Hepatocyte (in vitro differentiated cells): ENCODE results near the gene LAG3. TPM values are rescaled to one million over a fixed set of nuclear protein-coding genes. Genes with fewer than 3 reads are reported as not detected.
A peak's percentile ranks its signal among the peaks of the same experiment; 100 is the strongest.

Experiments used
- DNase-seq: peaks from one replicate; pipeline ENCODE4 v3.0.0-alpha.2; 2016; ENCODE audit warnings: low spot score
- H2AFZ ChIP-seq: fragments of 200-600 bp; sonication (generic); 2 replicates; pipeline ENCODE4 v1.6.0; 2016; ENCODE audit warnings: antibody characterized with exemption, mild to moderate bottlenecking
- H3K27ac ChIP-seq: fragments of 200-600 bp; sonication (generic); 2 replicates; pipeline ENCODE4 v1.5.1; 2016; ENCODE audit warnings: mild to moderate bottlenecking
- H3K27me3 ChIP-seq: fragments of 200-600 bp; sonication (generic); 2 replicates; pipeline ENCODE4 v1.6.1; 2016
- H3K36me3 ChIP-seq: fragments of 200-600 bp; sonication (generic); replicated peaks from 2 replicates; pipeline ENCODE4 v1.5.1; 2016; ENCODE audit warnings: low read depth; ENCODE audit not compliant: insufficient read depth
- H3K4me1 ChIP-seq: fragments of 200-600 bp; sonication (generic); 2 replicates; pipeline ENCODE4 v1.5.1; 2016; ENCODE audit warnings: mild to moderate bottlenecking, moderate library complexity; ENCODE audit not compliant: insufficient read depth
- H3K4me2 ChIP-seq: fragments of 200-600 bp; sonication (generic); 2 replicates; pipeline ENCODE4 v1.6.0; 2016
- H3K4me3 ChIP-seq: fragments of 200-600 bp; sonication (generic); 2 replicates; pipeline ENCODE4 v1.5.1; 2016; ENCODE audit warnings: mild to moderate bottlenecking
- H3K79me2 ChIP-seq: fragments of 200-600 bp; sonication (generic); 2 replicates; pipeline ENCODE4 v1.6.0; 2017; ENCODE audit warnings: mild to moderate bottlenecking
- H3K9me2 ChIP-seq: fragments of 200-600 bp; sonication (generic); replicated peaks from 2 replicates; pipeline ENCODE4 v1.6.0; 2017; ENCODE audit warnings: mild to moderate bottlenecking; ENCODE audit not compliant: insufficient read depth
- H3K9me3 ChIP-seq: fragments of 200-600 bp; sonication (generic); 2 replicates; pipeline ENCODE4 v1.5.1; 2016; ENCODE audit warnings: low read depth, mild to moderate bottlenecking
- H4K20me1 ChIP-seq: fragments of 200-600 bp; sonication (generic); 2 replicates; pipeline ENCODE4 v1.6.0; 2016; ENCODE audit warnings: mild to moderate bottlenecking; ENCODE audit not compliant: insufficient read depth, poor library complexity, severe bottlenecking
- CTCF ChIP-seq: fragments of 200-600 bp; sonication (generic); IDR thresholded peaks from 2 replicates; pipeline ENCODE4 v1.5.1; 2016; ENCODE audit warnings: antibody characterized with exemption, mild to moderate bottlenecking; ENCODE audit not compliant: poor library complexity
- EZH2 ChIP-seq: fragments of 200-600 bp; sonication (generic); IDR thresholded peaks from 2 replicates; pipeline ENCODE4 v1.6.1; 2016; ENCODE audit warnings: antibody characterized with exemption, mild to moderate bottlenecking, borderline replicate concordance
- EZH2phosphoT487 ChIP-seq: fragments of 200-600 bp; sonication (generic); IDR thresholded peaks from one replicate; pipeline ENCODE4 v1.6.1; 2018; ENCODE audit warnings: antibody characterized with exemption, mild to moderate bottlenecking, low read depth, moderate library complexity; ENCODE audit not compliant: unreplicated experiment, severe bottlenecking
- WGBS: methylation state at CpG from one replicate; pipeline ENCODE4 v1.1.6; 2016; ENCODE audit warnings: low lambda C conversion rate; ENCODE audit errors: missing lambda C conversion rate; 5-methylcytosine and 5-hydroxymethylcytosine counted together
- polyA plus RNA-seq: library from polyadenylated mRNA; unstranded; fragments of >200 nt; fragmentation: Nextera tagmentation; extraction: Ambion mirVana; gene quantifications from 2 replicates; pipeline ENCODE4 v1.2.1, GENCODE V29; 2016
- total RNA-seq: library from RNA; depleted of rRNA; stranded (reverse); fragments of >200 nt; gene quantifications from 2 replicates; pipeline ENCODE4 v1.2.3, GENCODE V29; 2014

The LAG3 gene
- total and polyA plus RNA-seq, 2 experiments from 2014 or later = 0.70 to 0.91 TPM

DNA sequence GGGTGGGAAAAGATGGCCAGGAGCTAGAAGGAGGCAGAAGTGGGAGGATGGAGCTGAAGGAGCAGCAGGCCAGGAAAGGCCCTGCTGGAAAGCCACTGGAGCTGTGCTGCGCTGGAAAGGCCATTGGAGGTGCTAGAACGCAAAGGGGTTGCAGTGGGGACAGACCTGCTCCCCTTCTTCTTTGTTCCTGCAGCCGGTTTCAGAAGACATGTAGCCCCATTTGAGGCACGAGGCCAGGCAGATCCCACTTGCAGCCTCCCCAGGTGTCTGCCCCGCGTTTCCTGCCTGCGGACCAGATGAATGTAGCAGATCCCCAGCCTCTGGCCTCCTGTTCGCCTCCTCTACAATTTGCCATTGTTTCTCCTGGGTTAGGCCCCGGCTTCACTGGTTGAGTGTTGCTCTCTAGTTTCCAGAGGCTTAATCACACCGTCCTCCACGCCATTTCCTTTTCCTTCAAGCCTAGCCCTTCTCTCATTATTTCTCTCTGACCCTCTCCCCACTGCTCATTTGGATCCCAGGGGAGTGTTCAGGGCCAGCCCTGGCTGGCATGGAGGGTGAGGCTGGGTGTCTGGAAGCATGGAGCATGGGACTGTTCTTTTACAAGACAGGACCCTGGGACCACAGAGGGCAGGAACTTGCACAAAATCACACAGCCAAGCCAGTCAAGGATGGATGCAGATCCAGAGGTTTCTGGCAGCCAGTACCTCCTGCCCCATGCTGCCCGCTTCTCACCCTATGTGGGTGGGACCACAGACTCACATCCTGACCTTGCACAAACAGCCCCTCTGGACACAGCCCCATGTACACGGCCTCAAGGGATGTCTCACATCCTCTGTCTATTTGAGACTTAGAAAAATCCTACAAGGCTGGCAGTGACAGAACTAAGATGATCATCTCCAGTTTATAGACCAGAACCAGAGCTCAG, 47.0 kb downstream of the LAG3 start:
- no peak overlapping the region for H3K4me2 ChIP-seq
- no peaks in the 10 kb centered on the region for H4K20me1 ChIP-seq
- no peaks in the 10 kb centered on the region for H3K79me2 ChIP-seq
- H3K9me3 ChIP-seq = no peaks in the 10 kb centered on the region
- DNase-seq = no peak
- H3K9me2 ChIP-seq = no peaks in the 10 kb centered on the region
- WGBS = 75% methylated on average over 13 of the region's 13 CpGs
- peaks cover 10% of the 10 kb centered on the region for H3K4me1 ChIP-seq
- H3K27me3 ChIP-seq = peaks cover 5% of the 10 kb centered on the region
- no peak overlapping the region for H3K27ac ChIP-seq
- TF ChIP-seq EZH2 (no peak), CTCF (no peak), EZH2phosphoT487 (no peak)
- H2AFZ ChIP-seq = no peak overlapping the region
- H3K4me3 ChIP-seq = no peak overlapping the region
- no peaks in the 10 kb centered on the region for H3K36me3 ChIP-seq

- Histone ChIP-seq H3K4me1 (peaks cover 10% of the 10 kb centered on the region), H3K79me2 (no peaks in the 10 kb centered on the region), H3K4me2 (no peak overlapping the region), H3K4me3 (no peak overlapping the region), H2AFZ (no peak overlapping the region), H3K36me3 (no peaks in the 10 kb centered on the region), H3K27ac (no peak overlapping the region), H4K20me1 (no peaks in the 10 kb centered on the region), H3K9me3 (no peaks in the 10 kb centered on the region), H3K9me2 (no peaks in the 10 kb centered on the region), H3K27me3 (peaks cover 5% of the 10 kb centered on the region)
- WGBS = 54% methylated on average over 5 of the region's 5 CpGs
- no peak for DNase-seq
- no peak for TF ChIP-seq EZH2phosphoT487
- no peak for TF ChIP-seq CTCF
- no peak for TF ChIP-seq EZH2
Observed at GRCh38 chr12:6820166-6820565, 47.8 kb downstream of the LAG3 start.

- TF ChIP-seq EZH2 (no peak), CTCF (no peak), EZH2phosphoT487 (no peak)
- DNase-seq = peak; percentile 82
- Histone ChIP-seq H3K4me2 (peak within 1 kb of the TSS; percentile 88), H3K36me3 (no peaks in the 10 kb centered on the region), H3K4me3 (peak within 1 kb of the TSS; percentile 44), H4K20me1 (no peaks in the 10 kb centered on the region), H3K9me3 (no peaks in the 10 kb centered on the region), H3K27me3 (peaks cover 5% of the 10 kb centered on the region), H3K79me2 (no peaks in the 10 kb centered on the region), H3K4me1 (peaks cover 10% of the 10 kb centered on the region), H3K9me2 (no peaks in the 10 kb centered on the region), H2AFZ (peak within 1 kb of the TSS; percentile 50), H3K27ac (no peak within 1 kb of the TSS)
- WGBS = 5% methylated on average over 10 of the region's 28 CpGs
Observed at GRCh38 chr12:6821591-6822425, 49.5 kb downstream of the LAG3 start, which contains the start of gene GPR162. Gene GPR162, plus strand, starts transcription at chr12:6821821. Its CDS starts 2,078 bp downstream, at chr12:6823899.
